Ectodermal cell (in vitro differentiated cells): ENCODE measurements around the gene MEMO1.
"Not testable (repeated sequence)": the region's sequence is repeated elsewhere in the genome, so short reads cannot be mapped to it uniquely, and the experiment has no call there.

Experiments used
- H3K27ac ChIP-seq: 2 replicates; pipeline ENCODE4 v1.7.0; 2013; ENCODE audit warnings: mild to moderate bottlenecking, low read depth, low read length; ENCODE audit not compliant: insufficient read depth, poor library complexity, severe bottlenecking
- H3K27me3 ChIP-seq: 2 replicates; pipeline ENCODE4 v1.7.0; 2013; ENCODE audit warnings: mild to moderate bottlenecking, low read length; ENCODE audit not compliant: insufficient read depth, control insufficient read depth, poor library complexity, severe bottlenecking
- H3K36me3 ChIP-seq: one replicate; pipeline ENCODE4 v1.7.0; 2013; ENCODE audit warnings: low read length; ENCODE audit not compliant: control insufficient read depth, insufficient read depth
- H3K4me1 ChIP-seq: one replicate; pipeline ENCODE4 v1.7.0; 2013; ENCODE audit warnings: low read length; ENCODE audit not compliant: control insufficient read depth, insufficient read depth
- H3K4me3 ChIP-seq: 2 replicates; pipeline ENCODE4 v1.7.0; 2013; ENCODE audit warnings: low read depth, low read length, control low read depth; ENCODE audit not compliant: insufficient read depth
- H3K9me3 ChIP-seq: 2 replicates; pipeline ENCODE4 v1.7.0; 2013; ENCODE audit warnings: mild to moderate bottlenecking, low read length, moderate library complexity; ENCODE audit not compliant: control insufficient read depth
- WGBS, 2 experiments: methylation state at CpG; one replicate each; pipeline ENCODE4 v1.1.7; 2013; ENCODE audit warnings: missing lambda C conversion rate in 2 of 2; 5-methylcytosine and 5-hydroxymethylcytosine counted together

The MEMO1 gene

GRCh38 chr2:31922542-31923408, 88.0 kb downstream of the MEMO1 start:
- Histone ChIP-seq H3K9me3 (no peaks in the 10 kb centered on the region), H3K4me1 (no peaks in the 10 kb centered on the region), H3K27ac (no peak overlapping the region), H3K36me3 (no peaks in the 10 kb centered on the region), H3K27me3 (no peaks in the 10 kb centered on the region), H3K4me3 (no peak overlapping the region)
- WGBS, 2 experiments: 95 to 96% methylated on average over 9 of the region's 9 CpGs

GRCh38 chr2:31920962-31921361, 89.8 kb downstream of the MEMO1 start:
- Histone ChIP-seq H3K36me3 (no peaks in the 10 kb centered on the region), H3K27me3 (no peaks in the 10 kb centered on the region), H3K9me3 (no peaks in the 10 kb centered on the region), H3K4me3 (no peak overlapping the region), H3K27ac (no peak overlapping the region), H3K4me1 (no peaks in the 10 kb centered on the region)
- 87 to 100% methylated on average over 1 of the region's 1 CpG for WGBS, 2 experiments

- Histone ChIP-seq H3K9me3 (no peaks in the 10 kb centered on the region), H3K27ac (no peak overlapping the region), H3K4me3 (no peak overlapping the region), H3K36me3 (no peaks in the 10 kb centered on the region), H3K4me1 (no peaks in the 10 kb centered on the region), H3K27me3 (no peaks in the 10 kb centered on the region)
- no CpG with 5 or more reads among the region's 3 CpGs for WGBS, 2 experiments
These were observed 91.3 kb downstream of the MEMO1 start for GRCh38 chr2:31919499-31919898.

- Histone ChIP-seq H3K27ac (no peak overlapping the region), H3K4me1 (no peaks in the 10 kb centered on the region), H3K27me3 (no peaks in the 10 kb centered on the region), H3K4me3 (no peak overlapping the region), H3K36me3 (no peaks in the 10 kb centered on the region), H3K9me3 (no peaks in the 10 kb centered on the region)
These were observed 101.1 kb downstream of the MEMO1 start for GRCh38 chr2:31909661-31910060.

GRCh38 chr2:31907491-31907890, 103.3 kb downstream of the MEMO1 start:
- H3K4me1 ChIP-seq, H3K27ac ChIP-seq, H3K27me3 ChIP-seq, H3K4me3 ChIP-seq, H3K36me3 ChIP-seq, H3K9me3 ChIP-seq: not testable (repeated sequence)
- WGBS, 2 experiments: 93 to 98% methylated on average over 4 to 6 of the region's 6 CpGs

GRCh38 chr2:31903109-31903780, 107.6 kb downstream of the MEMO1 start:
- no peaks in the 10 kb centered on the region for H3K4me1 ChIP-seq
- 70 to 76% methylated on average over 3 of the region's 4 CpGs for WGBS, 2 experiments

GRCh38 chr2:31901900-31902299, 108.9 kb downstream of the MEMO1 start:
- no peaks in the 10 kb centered on the region for H3K4me1 ChIP-seq
- 91 to 99% methylated on average over 2 of the region's 2 CpGs for WGBS, 2 experiments
- H3K4me3 ChIP-seq: no peak overlapping the region
- H3K27ac ChIP-seq: no peak overlapping the region
- peaks cover 7% of the 10 kb centered on the region for H3K36me3 ChIP-seq
- H3K27me3 ChIP-seq: no peaks in the 10 kb centered on the region
- H3K9me3 ChIP-seq: no peaks in the 10 kb centered on the region

More at GRCh38 chr2:31903109-31903780, 107.6 kb downstream of the MEMO1 start:
- Histone ChIP-seq H3K27ac (no peak overlapping the region), H3K9me3 (no peaks in the 10 kb centered on the region), H3K4me3 (no peak overlapping the region), H3K27me3 (no peaks in the 10 kb centered on the region), H3K36me3 (peaks cover 7% of the 10 kb centered on the region)

GRCh38 chr2:31900156-31900555, 110.7 kb downstream of the MEMO1 start:
- not testable (repeated sequence) for H3K27me3 ChIP-seq, H3K36me3 ChIP-seq, H3K27ac ChIP-seq, H3K4me1 ChIP-seq, H3K9me3 ChIP-seq, H3K4me3 ChIP-seq
- 84 to 92% methylated on average over 2 of the region's 2 CpGs for WGBS, 2 experiments

GRCh38 chr2:31898346-31898745, 112.5 kb downstream of the MEMO1 start:
- not testable (repeated sequence) for H3K4me3 ChIP-seq, H3K27ac ChIP-seq, H3K36me3 ChIP-seq, H3K27me3 ChIP-seq, H3K9me3 ChIP-seq, H3K4me1 ChIP-seq
- whole genome bisulfite sequencing, 2 experiments: 95 to 97% methylated on average over 3 of the region's 3 CpGs

- H3K4me3 ChIP-seq, H3K4me1 ChIP-seq, H3K9me3 ChIP-seq, H3K36me3 ChIP-seq, H3K27ac ChIP-seq, H3K27me3 ChIP-seq: not testable (repeated sequence)
- WGBS, 2 experiments: 90 to 97% methylated on average over 4 of the region's 4 CpGs
These were observed 113.5 kb downstream of the MEMO1 start for GRCh38 chr2:31897340-31897739.
